Hematopoietic multipotent progenitor cell (in vitro differentiated cells): Measurements from ENCODE around the gene CREB3L1. TPM values are rescaled to one million over a fixed set of nuclear protein-coding genes. Genes with fewer than 3 reads are reported as not detected.

Experiments
- DNase-seq, 3 donors: peaks; one replicate each; pipeline ENCODE4 v3.0.0-alpha.2; 2011 to 2015; ENCODE audit warnings: low read depth in 2 of 3, low spot score in 2 of 3
- total RNA-seq: library from RNA; depleted of rRNA; stranded (reverse); fragments of >200 nt; gene quantifications from one replicate; pipeline ENCODE4 v1.2.3, GENCODE V29; 2012

The CREB3L1 gene
- total RNA-seq, 1 donor, result under 0.01 TPM

- no peak for DNase-seq
These were observed 5.3 kb upstream of the CREB3L1 start for GRCh38 chr11:46271875-46272815.

- no peak for DNase-seq
These were observed 4.5 kb upstream of the CREB3L1 start for GRCh38 chr11:46272816-46273427.

GRCh38 chr11:46273511-46274205 lies 3.8 kb upstream of the CREB3L1 start:
- no peak for DNase-seq

GRCh38 chr11:46275964-46276641 lies 1.4 kb upstream of the CREB3L1 start:
- DNase-seq, result no peak

- DNase-seq, result no peak
These were observed 195 bp upstream of the CREB3L1 start for GRCh38 chr11:46277313-46277621.

- peak in 2 of 3 donors; percentile 37 to 66 for DNase-seq
These were observed 1.1 kb downstream of the CREB3L1 start for GRCh38 chr11:46278387-46279125.

- DNase-seq, result no peak
These were observed 2.0 kb downstream of the CREB3L1 start for GRCh38 chr11:46279126-46280099.

GRCh38 chr11:46280706-46281105 lies 3.2 kb downstream of the CREB3L1 start:
- DNase-seq, result no peak

- no peak for DNase-seq
These were observed 3.9 kb downstream of the CREB3L1 start for GRCh38 chr11:46281371-46281831.

GRCh38 chr11:46285173-46285572 lies 7.7 kb downstream of the CREB3L1 start:
- no peak for DNase-seq

- no peak for DNase-seq
These were observed 8.2 kb downstream of the CREB3L1 start for GRCh38 chr11:46285594-46286033.

- DNase-seq, result no peak
These were observed 9.3 kb downstream of the CREB3L1 start for GRCh38 chr11:46286789-46287188.

- no peak for DNase-seq
These were observed 11.0 kb downstream of the CREB3L1 start for GRCh38 chr11:46288451-46288850.

GRCh38 chr11:46290011-46290410 lies 12.5 kb downstream of the CREB3L1 start:
- DNase-seq, result no peak

GRCh38 chr11:46290598-46291309 lies 13.3 kb downstream of the CREB3L1 start:
- no peak for DNase-seq

- DNase-seq, result no peak
These were observed 14.1 kb downstream of the CREB3L1 start for GRCh38 chr11:46291441-46292150.

GRCh38 chr11:46293066-46293465 lies 15.6 kb downstream of the CREB3L1 start:
- DNase-seq, result no peak

- DNase-seq, result peak in 1 of 3 donors; percentile 15
These were observed 16.2 kb downstream of the CREB3L1 start for GRCh38 chr11:46293641-46294103.
